NB4 (cell line): Measurements from ENCODE around the gene USF3.
"Not testable (repeated sequence)": the region's sequence is repeated elsewhere in the genome, so short reads cannot be mapped to it uniquely, and the experiment has no call there.

ENCODE experiments used
- POLR2A ChIP-seq: IDR thresholded peaks from 2 replicates; pipeline ENCODE4 v1.6.1; 2011; ENCODE audit warnings: mild to moderate bottlenecking; ENCODE audit not compliant: insufficient read length; ENCODE audit errors: extremely low read depth
- TF ChIP-seq, protein P1 (sequence below): IDR thresholded peaks from one replicate; pipeline ENCODE4 v1.5.1; 2012; ENCODE audit warnings: low read depth, low read length

DNA sequence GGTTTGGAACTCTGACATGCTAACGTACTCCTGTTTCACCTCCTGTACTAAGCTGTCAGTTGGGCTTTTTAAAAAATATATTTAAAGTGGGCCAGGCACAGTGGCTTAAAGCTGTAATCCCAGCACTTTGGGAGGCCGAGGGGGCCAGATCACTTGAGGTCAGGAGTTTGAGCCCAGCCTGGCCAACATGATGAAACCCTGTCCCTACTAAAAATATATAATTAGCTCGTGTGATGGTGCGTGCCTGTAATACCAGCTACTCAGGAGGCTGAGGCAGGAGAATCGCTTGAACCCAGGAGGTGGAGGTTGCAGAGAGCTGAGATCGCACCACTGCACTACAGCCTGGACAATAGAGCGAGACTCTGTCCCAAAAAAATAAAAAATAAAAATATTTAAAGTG, 60.4 kb downstream of the USF3 start:
- TF ChIP-seq, protein P1, sequence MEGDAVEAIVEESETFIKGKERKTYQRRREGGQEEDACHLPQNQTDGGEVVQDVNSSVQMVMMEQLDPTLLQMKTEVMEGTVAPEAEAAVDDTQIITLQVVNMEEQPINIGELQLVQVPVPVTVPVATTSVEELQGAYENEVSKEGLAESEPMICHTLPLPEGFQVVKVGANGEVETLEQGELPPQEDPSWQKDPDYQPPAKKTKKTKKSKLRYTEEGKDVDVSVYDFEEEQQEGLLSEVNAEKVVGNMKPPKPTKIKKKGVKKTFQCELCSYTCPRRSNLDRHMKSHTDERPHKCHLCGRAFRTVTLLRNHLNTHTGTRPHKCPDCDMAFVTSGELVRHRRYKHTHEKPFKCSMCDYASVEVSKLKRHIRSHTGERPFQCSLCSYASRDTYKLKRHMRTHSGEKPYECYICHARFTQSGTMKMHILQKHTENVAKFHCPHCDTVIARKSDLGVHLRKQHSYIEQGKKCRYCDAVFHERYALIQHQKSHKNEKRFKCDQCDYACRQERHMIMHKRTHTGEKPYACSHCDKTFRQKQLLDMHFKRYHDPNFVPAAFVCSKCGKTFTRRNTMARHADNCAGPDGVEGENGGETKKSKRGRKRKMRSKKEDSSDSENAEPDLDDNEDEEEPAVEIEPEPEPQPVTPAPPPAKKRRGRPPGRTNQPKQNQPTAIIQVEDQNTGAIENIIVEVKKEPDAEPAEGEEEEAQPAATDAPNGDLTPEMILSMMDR, result not testable (repeated sequence)
- TF ChIP-seq POLR2A, result not testable (repeated sequence)
